ENCODE data around the gene CDH19. TPM values are rescaled to one million over a fixed set of nuclear protein-coding genes. Genes with fewer than 3 reads are reported as not detected.
A peak's percentile ranks its signal among the peaks of the same experiment; 100 is the strongest.

The CDH19 gene
- 10 to 100 TPM in 7 of 10 donors, 1 to 10 TPM in 3; 7.2 to 35.8 (median 12.6) TPM for total RNA-seq
- polyA plus RNA-seq: 10 to 100 TPM; 15.2 to 28.3 TPM
- long read RNA-seq, donor 1, full-length matches to known transcripts: 11 of 13 reads
- long read RNA-seq, donor 1, partial matches to known transcripts: 1 of 13 reads
- long read RNA-seq, donor 1, other reads (novel, unspliced or antisense): 1 of 13 reads
- long read RNA-seq, donor 2, full-length matches to known transcripts: 22 of 36 reads
- long read RNA-seq, donor 2, partial matches to known transcripts: 3 of 36 reads
- long read RNA-seq, donor 2, other reads (novel, unspliced or antisense): 11 of 36 reads
- long read RNA-seq, donor 3, full-length matches to known transcripts: 43 of 75 reads
- long read RNA-seq, donor 3, partial matches to known transcripts: 12 of 75 reads
- long read RNA-seq, donor 3, other reads (novel, unspliced or antisense): 20 of 75 reads

GRCh38 chr18:66603941-66604627, at the start of gene CDH19:
Gene CDH19, minus strand, starts transcription at chr18:66604090. Its CDS starts 31,886 bp downstream, at chr18:66572204.
- TF ChIP-seq CTCF (IDR thresholded peaks at IDR 0.05): no peak
- peak within 1 kb of the TSS in 9 of 10 donors; percentile 12 to 47 (median 39) for H3K4me3 ChIP-seq
- whole genome bisulfite sequencing, 2 donors: 50% methylated on average over 9 of the region's 9 CpGs
- no peaks in the 10 kb centered on the region for H3K4me1 ChIP-seq
- H3K36me3 ChIP-seq: no peaks in the 10 kb centered on the region
- no peaks in the 10 kb centered on the region for H3K27me3 ChIP-seq
- intact Hi-C loops (cut with DNase I): loop anchor here in 2 of 10 donors (2.0 to 10.0 kb wide), 3 partner anchors 79 to 141 kb away; no protein-coding TSS in a partner anchor
- peak within 1 kb of the TSS in 8 of 10 donors; percentile 25 to 72 (median 64) for H3K27ac ChIP-seq
- peaks cover 0 to under 1% (median 0%) of the 10 kb centered on the region in 11 donors for H3K9me3 ChIP-seq
- ATAC-seq (peak; percentile 47 to 95 (median 84)), DNase-seq (peak in 1 of 2 donors; percentile 16)

- ATAC-seq (no peak), DNase-seq (no peak)
- no peak for TF ChIP-seq CTCF (IDR thresholded peaks at IDR 0.05)
- 93 to 94% methylated on average over 1 of the region's 1 CpG for WGBS, 2 donors
- no peak overlapping the region for H3K27ac ChIP-seq
- H3K27me3 ChIP-seq: no peaks in the 10 kb centered on the region
- no peaks in the 10 kb centered on the region for H3K4me1 ChIP-seq
- no peaks in the 10 kb centered on the region for H3K9me3 ChIP-seq
- no peaks in the 10 kb centered on the region for H3K36me3 ChIP-seq
- H3K4me3 ChIP-seq: no peak overlapping the region
- intact Hi-C loops (cut with DNase I): no loop called here
Measured at GRCh38 chr18:66647671-66648070, 43.8 kb upstream of the CDH19 start.

- TF ChIP-seq CTCF (IDR thresholded peaks at IDR 0.05): no peak
- Histone ChIP-seq H3K9me3 (no peaks in the 10 kb centered on the region), H3K4me1 (no peaks in the 10 kb centered on the region), H3K27me3 (no peaks in the 10 kb centered on the region), H3K27ac (no peak overlapping the region), H3K4me3 (no peak overlapping the region), H3K36me3 (no peaks in the 10 kb centered on the region)
- intact Hi-C loops (cut with DNase I): no loop called here
- DNase-seq: no peak
- no peak for ATAC-seq
- WGBS, 2 donors: 94 to 95% methylated on average over 2 of the region's 2 CpGs
Measured at GRCh38 chr18:66646609-66647008, 42.7 kb upstream of the CDH19 start.

- ATAC-seq (no peak), DNase-seq (no peak)
- 53 to 59% methylated on average over 1 of the region's 1 CpG for WGBS, 2 donors
- Histone ChIP-seq H3K27me3 (no peaks in the 10 kb centered on the region), H3K4me1 (no peaks in the 10 kb centered on the region), H3K36me3 (no peaks in the 10 kb centered on the region), H3K27ac (no peak overlapping the region), H3K4me3 (no peak overlapping the region), H3K9me3 (no peaks in the 10 kb centered on the region)
- intact Hi-C loops (cut with DNase I): no loop called here
- no peak for TF ChIP-seq CTCF (IDR thresholded peaks at IDR 0.05)
Measured at GRCh38 chr18:66645983-66646382, 42.1 kb upstream of the CDH19 start.

Measured in heart right ventricle (tissue), 16 donors.